HepG2 (cell line): ENCODE measurements around the gene NDUFB10. TPM values are rescaled to one million over a fixed set of nuclear protein-coding genes. Genes with fewer than 3 reads are reported as not detected.

Experiments used
- ATRX ChIP-seq: sonication (generic); formaldehyde crosslinking; IDR thresholded peaks from 2 replicates; pipeline ENCODE4 v1.4.0; 2020; ENCODE audit warnings: missing genetic modification reagents, borderline replicate concordance
- BORCS8-MEF2B ChIP-seq: sonication (generic); formaldehyde crosslinking; IDR thresholded peaks from 2 replicates; pipeline ENCODE4 v1.8.0; 2022; ENCODE audit warnings: mild to moderate bottlenecking, missing genetic modification reagents
- FOXJ3 ChIP-seq: sonication (generic); formaldehyde crosslinking; IDR thresholded peaks from 2 replicates; pipeline ENCODE4 v1.4.0; 2020; ENCODE audit warnings: missing genetic modification reagents, mild to moderate bottlenecking, borderline replicate concordance
- LCORL ChIP-seq, 2 experiments: fragments of 450-650 bp in 1 of 2; sonication (generic) in 1 of 2; formaldehyde crosslinking in 1 of 2; IDR thresholded peaks; 2 replicates each; pipeline versions ENCODE4 v1.5.0 to v1.6.1; 2017 to 2020; ENCODE audit warnings: antibody characterized with exemption in 1 of 2, missing genetic modification reagents in 1 of 2
- NAIF1 ChIP-seq: sonication (generic); formaldehyde crosslinking; IDR thresholded peaks from 2 replicates; pipeline ENCODE4 v1.5.0; 2020; ENCODE audit warnings: mild to moderate bottlenecking, missing genetic modification reagents, borderline replicate concordance
- NKX3-1 ChIP-seq: sonication (generic); formaldehyde crosslinking; IDR thresholded peaks from 2 replicates; pipeline ENCODE4 v1.5.0; 2020; ENCODE audit warnings: missing genetic modification reagents
- PAX8 ChIP-seq: sonication (generic); formaldehyde crosslinking; IDR thresholded peaks from 2 replicates; pipeline ENCODE4 v1.8.0; 2022; ENCODE audit warnings: mild to moderate bottlenecking, missing genetic modification reagents, borderline replicate concordance
- PHF8 ChIP-seq: sonication (generic); formaldehyde crosslinking; IDR thresholded peaks from 2 replicates; pipeline ENCODE4 v1.5.0; 2020; ENCODE audit warnings: missing genetic modification reagents
- RAD21 ChIP-seq: fragments of 450-650 bp; formaldehyde crosslinking; IDR thresholded peaks from 2 replicates; pipeline ENCODE4 v1.5.0; 2020; ENCODE audit warnings: mild to moderate bottlenecking
- RARA ChIP-seq: IDR thresholded peaks from 2 replicates; pipeline ENCODE4 v1.6.1; 2016; ENCODE audit warnings: missing genetic modification reagents, missing compliant biosample characterization
- SMARCE1 ChIP-seq: fragments of 450-650 bp; IDR thresholded peaks from 2 replicates; pipeline ENCODE4 v1.6.1; 2017; ENCODE audit warnings: borderline replicate concordance
- YEATS2 ChIP-seq: sonication (generic); formaldehyde crosslinking; IDR thresholded peaks from 2 replicates; pipeline ENCODE4 v1.4.0; 2020; ENCODE audit warnings: missing genetic modification reagents, borderline replicate concordance
- ZBTB42 ChIP-seq: sonication (generic); formaldehyde crosslinking; IDR thresholded peaks from 2 replicates; pipeline ENCODE4 v1.5.0; 2020; ENCODE audit warnings: mild to moderate bottlenecking, missing genetic modification reagents
- ZNF234 ChIP-seq: sonication (generic); formaldehyde crosslinking; conservative IDR thresholded peaks from 2 replicates; pipeline ENCODE4 v1.5.1; 2020; ENCODE audit warnings: mild to moderate bottlenecking, missing genetic modification reagents
- ZNF34 ChIP-seq: sonication (generic); formaldehyde crosslinking; IDR thresholded peaks from 2 replicates; pipeline ENCODE4 v1.4.0; 2020; ENCODE audit warnings: mild to moderate bottlenecking, missing genetic modification reagents, borderline replicate concordance
- polyA plus RNA-seq, 8 experiments: library from polyadenylated mRNA; depleted of rRNA in 3 of 8; stranded (reverse) in 7 of 8; unstranded in 1 of 8; fragments of >200 nt; fragmentation: Illumina TruSeq in 4 of 8; extraction: Trizol in 4 of 8; gene quantifications; 2 replicates each; pipeline versions ENCODE4 v1.2.1 to v1.2.3, GENCODE V29; 2011 to 2016; ENCODE audit warnings: low read depth in 4 of 8, missing spikeins in 1 of 8, mixed read lengths in 1 of 8; ENCODE audit not compliant: insufficient read depth in 1 of 8
- total RNA-seq, 5 experiments: library from RNA; depleted of rRNA; stranded (reverse); fragments of >200 nt; fragmentation: Illumina TruSeq; extraction: Trizol; gene quantifications; 2 replicates each; pipeline ENCODE4 v1.2.3, GENCODE V29; 2016; ENCODE audit warnings: low read depth in 1 of 5
- TF ChIP-seq, protein P1 (sequence below): sonication (generic); formaldehyde crosslinking; IDR thresholded peaks from 2 replicates; pipeline ENCODE4 v1.5.0; 2020; ENCODE audit warnings: missing genetic modification reagents, mild to moderate bottlenecking, borderline replicate concordance
- TF ChIP-seq, protein P2 (sequence below): sonication (generic); formaldehyde crosslinking; IDR thresholded peaks from 2 replicates; pipeline ENCODE4 v1.4.0; 2020; ENCODE audit warnings: mild to moderate bottlenecking, missing genetic modification reagents, borderline replicate concordance
- TF ChIP-seq, protein P3 (sequence below): IDR thresholded peaks from 2 replicates; pipeline ENCODE4 v1.6.1; 2016; ENCODE audit warnings: low read depth
- TF ChIP-seq, protein P4 (sequence below): sonication (generic); formaldehyde crosslinking; IDR thresholded peaks from 2 replicates; pipeline ENCODE4 v1.4.0; 2020; ENCODE audit warnings: low read depth, mild to moderate bottlenecking, missing genetic modification reagents

The NDUFB10 gene
- total and polyA plus RNA-seq, 2 of the 13 experiments (the other 11 are each of a cell fraction or from before 2014, with no cell fraction given) = 68.6 to 157 TPM

DNA sequence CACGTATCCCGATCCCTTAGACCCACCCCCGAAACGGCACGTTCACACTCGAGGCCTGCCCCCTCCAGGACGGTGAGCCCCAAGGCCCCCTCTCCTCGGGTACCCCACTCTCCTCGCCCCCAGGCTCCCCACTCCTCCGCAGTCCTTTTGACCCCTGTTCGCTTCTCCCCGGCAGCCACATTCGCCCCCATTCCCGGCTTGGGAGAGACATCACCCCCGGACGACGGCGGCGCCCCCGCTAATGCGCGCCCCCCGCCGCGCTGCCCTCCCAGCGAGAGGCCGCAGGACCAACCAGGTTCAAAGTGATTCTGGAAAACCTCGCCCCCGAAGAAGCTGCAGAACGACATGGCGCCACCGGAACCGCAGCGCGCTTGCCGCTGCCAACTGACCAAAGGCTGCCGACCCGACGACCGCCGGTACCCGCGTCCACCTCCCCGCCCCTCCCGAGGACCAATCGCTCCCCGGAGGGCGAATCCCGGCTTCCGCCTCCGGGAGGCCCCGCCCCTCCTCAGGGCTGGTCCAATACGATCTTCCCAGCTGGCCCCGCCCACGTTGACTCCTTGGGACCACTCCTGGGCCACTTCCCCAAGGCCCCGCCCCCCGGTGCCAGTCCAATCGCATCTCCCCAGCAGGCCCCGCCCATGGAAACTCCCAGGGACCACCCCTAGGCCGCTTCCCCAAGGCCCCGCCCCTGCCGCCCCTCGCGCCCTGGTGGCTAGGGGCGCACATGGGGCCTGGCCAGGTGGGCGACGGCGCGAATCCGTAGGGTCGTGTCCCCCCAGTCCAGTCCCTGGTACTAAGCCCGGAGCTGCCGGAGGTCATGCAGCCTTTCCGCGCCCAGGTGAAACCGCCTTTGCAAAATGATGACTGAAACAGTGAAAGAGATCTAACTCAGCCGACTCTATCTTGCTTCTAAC, 16.3 kb upstream of the NDUFB10 start, which contains the start of gene MSRB1 (continued):
- peak; percentile 62 for TF ChIP-seq BORCS8-MEF2B
- TF ChIP-seq FOXJ3 = no peak
- TF ChIP-seq SMARCE1 = no peak
- no peak; the same call in 1 of the 2 replicates for TF ChIP-seq RARA
- no peak for TF ChIP-seq ZNF34 (CRISPR knock-in tag)
- TF ChIP-seq ATRX = no peak
- TF ChIP-seq NKX3-1 = no peak
- TF ChIP-seq ZNF234 (CRISPR knock-in tag) = no peak; the same call in 1 of the 2 replicates
- no peak for TF ChIP-seq LCORL (IDR thresholded peaks at IDR 0.05)
- TF ChIP-seq LCORL (CRISPR knock-in tag; IDR thresholded peaks at IDR 0.05) = 0 out of 2 replicates have a peak, but pooled peaks have one; percentile 38
- TF ChIP-seq, protein P1, sequence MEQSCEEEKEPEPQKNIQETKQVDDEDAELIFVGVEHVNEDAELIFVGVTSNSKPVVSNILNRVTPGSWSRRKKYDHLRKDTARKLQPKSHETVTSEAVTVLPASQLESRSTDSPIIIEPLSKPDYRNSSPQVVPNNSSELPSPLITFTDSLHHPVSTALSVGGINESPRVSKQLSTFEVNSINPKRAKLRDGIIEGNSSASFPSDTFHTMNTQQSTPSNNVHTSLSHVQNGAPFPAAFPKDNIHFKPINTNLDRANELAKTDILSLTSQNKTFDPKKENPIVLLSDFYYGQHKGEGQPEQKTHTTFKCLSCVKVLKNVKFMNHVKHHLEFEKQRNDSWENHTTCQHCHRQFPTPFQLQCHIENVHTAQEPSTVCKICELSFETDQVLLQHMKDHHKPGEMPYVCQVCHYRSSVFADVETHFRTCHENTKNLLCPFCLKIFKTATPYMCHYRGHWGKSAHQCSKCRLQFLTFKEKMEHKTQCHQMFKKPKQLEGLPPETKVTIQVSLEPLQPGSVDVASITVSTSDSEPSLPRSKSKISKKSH = no peak
- TF ChIP-seq, protein P2, sequence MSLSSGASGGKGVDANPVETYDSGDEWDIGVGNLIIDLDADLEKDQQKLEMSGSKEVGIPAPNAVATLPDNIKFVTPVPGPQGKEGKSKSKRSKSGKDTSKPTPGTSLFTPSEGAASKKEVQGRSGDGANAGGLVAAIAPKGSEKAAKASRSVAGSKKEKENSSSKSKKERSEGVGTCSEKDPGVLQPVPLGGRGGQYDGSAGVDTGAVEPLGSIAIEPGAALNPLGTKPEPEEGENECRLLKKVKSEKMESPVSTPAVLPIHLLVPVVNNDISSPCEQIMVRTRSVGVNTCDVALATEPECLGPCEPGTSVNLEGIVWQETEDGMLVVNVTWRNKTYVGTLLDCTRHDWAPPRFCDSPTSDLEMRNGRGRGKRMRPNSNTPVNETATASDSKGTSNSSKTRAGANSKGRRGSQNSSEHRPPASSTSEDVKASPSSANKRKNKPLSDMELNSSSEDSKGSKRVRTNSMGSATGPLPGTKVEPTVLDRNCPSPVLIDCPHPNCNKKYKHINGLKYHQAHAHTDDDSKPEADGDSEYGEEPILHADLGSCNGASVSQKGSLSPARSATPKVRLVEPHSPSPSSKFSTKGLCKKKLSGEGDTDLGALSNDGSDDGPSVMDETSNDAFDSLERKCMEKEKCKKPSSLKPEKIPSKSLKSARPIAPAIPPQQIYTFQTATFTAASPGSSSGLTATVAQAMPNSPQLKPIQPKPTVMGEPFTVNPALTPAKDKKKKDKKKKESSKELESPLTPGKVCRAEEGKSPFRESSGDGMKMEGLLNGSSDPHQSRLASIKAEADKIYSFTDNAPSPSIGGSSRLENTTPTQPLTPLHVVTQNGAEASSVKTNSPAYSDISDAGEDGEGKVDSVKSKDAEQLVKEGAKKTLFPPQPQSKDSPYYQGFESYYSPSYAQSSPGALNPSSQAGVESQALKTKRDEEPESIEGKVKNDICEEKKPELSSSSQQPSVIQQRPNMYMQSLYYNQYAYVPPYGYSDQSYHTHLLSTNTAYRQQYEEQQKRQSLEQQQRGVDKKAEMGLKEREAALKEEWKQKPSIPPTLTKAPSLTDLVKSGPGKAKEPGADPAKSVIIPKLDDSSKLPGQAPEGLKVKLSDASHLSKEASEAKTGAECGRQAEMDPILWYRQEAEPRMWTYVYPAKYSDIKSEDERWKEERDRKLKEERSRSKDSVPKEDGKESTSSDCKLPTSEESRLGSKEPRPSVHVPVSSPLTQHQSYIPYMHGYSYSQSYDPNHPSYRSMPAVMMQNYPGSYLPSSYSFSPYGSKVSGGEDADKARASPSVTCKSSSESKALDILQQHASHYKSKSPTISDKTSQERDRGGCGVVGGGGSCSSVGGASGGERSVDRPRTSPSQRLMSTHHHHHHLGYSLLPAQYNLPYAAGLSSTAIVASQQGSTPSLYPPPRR (CRISPR knock-in tag) = 0 out of 2 replicates have a peak, but pooled peaks have one; percentile 55
- no peak for TF ChIP-seq ZBTB42 (CRISPR knock-in tag)
- TF ChIP-seq PHF8 = peak; percentile 67
- peak; percentile 46; the same call in 1 of the 2 replicates for TF ChIP-seq NAIF1 (CRISPR knock-in tag)
- peak; percentile 43; the same call in 1 of the 2 replicates for TF ChIP-seq YEATS2
- TF ChIP-seq PAX8 (CRISPR knock-in tag) = peak; percentile 97
- TF ChIP-seq RAD21 = no peak
- TF ChIP-seq, protein P3, sequence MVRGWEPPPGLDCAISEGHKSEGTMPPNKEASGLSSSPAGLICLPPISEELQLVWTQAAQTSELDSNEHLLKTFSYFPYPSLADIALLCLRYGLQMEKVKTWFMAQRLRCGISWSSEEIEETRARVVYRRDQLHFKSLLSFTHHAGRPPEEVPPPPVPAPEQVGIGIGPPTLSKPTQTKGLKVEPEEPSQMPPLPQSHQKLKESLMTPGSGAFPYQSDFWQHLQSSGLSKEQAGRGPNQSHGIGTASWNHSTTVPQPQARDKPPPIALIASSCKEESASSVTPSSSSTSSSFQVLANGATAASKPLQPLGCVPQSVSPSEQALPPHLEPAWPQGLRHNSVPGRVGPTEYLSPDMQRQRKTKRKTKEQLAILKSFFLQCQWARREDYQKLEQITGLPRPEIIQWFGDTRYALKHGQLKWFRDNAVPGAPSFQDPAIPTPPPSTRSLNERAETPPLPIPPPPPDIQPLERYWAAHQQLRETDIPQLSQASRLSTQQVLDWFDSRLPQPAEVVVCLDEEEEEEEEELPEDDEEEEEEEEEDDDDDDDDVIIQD (CRISPR knock-in tag) = no peak
- TF ChIP-seq, protein P4, sequence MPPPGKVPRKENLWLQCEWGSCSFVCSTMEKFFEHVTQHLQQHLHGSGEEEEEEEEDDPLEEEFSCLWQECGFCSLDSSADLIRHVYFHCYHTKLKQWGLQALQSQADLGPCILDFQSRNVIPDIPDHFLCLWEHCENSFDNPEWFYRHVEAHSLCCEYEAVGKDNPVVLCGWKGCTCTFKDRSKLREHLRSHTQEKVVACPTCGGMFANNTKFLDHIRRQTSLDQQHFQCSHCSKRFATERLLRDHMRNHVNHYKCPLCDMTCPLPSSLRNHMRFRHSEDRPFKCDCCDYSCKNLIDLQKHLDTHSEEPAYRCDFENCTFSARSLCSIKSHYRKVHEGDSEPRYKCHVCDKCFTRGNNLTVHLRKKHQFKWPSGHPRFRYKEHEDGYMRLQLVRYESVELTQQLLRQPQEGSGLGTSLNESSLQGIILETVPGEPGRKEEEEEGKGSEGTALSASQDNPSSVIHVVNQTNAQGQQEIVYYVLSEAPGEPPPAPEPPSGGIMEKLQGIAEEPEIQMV (CRISPR knock-in tag) = peak; percentile 64; the same call in 1 of the 2 replicates
